Embryonic facial prominence (tissue), 1 donor: ENCODE data around the gene BSG.

ENCODE experiments used
- DNase-seq: peaks from one replicate; pipeline ENCODE4 v3.0.0-alpha.2; 2016; ENCODE audit errors: extremely low spot score

Gene BSG

DNA sequence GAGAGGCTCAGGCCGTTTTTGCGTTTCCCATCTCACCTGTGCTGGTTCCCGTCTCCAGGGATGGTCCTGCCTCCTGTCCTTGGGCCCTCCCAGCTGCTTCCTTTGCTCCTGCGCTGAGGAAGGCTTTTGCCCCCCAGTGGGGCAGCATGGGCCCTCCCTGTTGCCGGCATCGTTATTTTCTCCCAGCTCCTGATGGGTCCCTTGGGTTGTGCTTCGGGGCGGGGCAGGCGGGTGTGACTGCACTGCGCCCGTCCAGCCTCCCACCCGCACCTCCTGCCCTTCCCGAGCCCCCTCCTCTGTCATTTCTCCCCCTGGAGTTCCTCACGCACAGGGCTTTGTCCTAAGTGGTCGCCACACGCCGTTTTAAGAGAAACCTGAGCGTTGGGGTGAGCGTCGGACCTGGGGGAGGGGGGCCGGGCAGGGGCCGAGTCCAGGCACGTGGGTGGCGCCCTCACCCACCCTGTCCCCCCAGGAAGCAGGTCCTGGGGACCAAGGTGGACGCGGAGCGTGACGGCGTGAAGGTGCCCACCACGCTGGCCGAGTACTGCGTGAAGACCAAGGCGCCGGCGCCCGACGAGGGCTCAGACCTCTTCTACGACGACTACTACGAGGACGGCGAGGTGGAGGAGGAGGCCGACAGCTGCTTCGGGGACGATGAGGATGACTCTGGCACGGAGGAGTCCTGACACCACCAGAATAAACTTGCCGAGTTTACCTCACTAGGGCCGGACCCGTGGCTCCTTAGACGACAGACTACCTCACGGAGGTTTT is 31.3 kb upstream of the BSG start:
- no peak for DNase-seq

DNA sequence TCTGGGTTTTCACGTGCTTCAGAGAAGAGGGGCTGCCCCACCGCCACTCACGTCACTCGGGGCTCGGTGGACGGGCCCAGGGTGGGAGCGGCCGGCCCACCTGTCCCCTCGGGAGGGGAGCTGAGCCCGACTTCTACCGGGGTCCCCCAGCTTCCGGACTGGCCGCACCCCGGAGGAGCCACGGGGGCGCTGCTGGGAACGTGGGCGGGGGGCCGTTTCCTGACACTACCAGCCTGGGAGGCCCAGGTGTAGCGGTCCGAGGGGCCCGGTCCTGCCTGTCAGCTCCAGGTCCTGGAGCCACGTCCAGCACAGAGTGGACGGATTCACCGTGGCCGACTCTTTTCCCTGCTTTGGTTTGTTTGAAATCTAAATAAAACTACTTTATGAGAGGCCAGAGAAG is 30.7 kb upstream of the BSG start:
- no peak for DNase-seq

DNA sequence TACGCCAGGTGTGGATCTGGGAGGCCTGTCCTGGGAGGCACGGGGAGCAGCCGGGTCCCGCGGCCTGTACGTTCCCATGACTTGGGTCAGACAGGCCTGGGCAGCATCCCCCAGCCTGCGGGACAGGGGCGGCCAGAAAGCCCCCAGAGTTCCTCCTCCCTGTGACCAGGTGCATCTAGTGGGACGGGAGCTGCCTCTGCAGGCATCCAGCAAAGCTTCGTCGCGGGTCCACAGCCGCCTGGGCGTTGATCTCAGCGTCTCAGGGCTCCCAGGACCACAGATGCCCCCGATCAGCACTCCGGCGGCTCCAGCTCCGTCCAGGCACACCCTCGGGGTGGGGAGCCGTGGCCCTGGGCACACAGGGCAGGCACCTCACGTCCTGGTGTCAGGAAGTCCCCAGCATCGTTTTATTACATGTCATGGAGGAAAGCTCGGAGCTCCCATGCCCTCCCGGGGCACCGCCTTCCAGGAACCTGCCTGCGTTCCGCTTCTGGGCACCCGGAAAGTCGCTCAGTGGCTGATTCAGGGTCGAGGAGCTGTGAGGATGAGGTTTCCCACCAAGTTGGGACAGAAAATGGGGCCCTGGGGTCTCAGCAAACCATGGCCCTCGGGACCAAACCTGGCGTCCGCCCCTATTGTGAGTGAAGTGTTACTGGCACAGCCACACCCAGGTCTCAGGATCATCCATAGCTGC is 30.1 kb upstream of the BSG start:
- no peak for DNase-seq

DNA sequence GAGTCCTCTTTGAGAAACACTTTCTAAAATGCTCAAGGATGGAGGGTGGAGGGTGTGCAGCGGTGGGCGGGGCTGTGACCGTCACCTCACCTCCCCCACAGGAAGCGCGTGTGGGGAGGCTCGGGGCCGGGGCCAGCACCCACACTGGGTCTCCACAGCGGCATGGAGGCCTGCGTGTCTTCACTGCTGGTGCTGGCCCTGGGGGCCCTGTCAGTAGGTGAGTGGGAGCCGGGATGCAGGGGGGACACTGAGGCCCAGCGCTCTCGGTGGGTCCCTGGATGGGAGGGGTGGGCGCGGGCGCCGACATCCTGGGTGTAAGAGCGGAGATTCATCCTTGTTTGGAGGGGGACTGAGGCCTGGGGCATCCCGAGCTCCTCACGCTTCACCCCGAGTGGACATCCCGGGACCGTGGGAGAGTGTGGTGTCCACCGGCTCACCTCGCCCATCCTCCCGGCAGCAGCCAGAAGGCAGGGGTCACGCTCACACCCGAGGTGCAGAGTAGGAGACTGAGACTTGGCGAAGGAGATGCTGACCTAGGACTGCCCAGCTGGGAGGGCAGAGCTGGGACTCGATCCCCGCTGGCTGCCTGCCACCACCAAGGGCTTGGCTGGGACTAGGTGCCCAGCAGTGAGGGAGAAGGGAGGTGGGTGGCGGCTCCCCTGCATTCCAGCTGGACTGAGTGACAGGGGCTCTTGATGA is 28.3 kb upstream of the BSG start, which contains the start of gene GZMM:
Gene GZMM, plus strand, starts transcription at position 144 of the 699 bp plus-strand sequence. Its CDS starts 19 bp downstream, at position 163.
- DNase-seq = no peak

DNA sequence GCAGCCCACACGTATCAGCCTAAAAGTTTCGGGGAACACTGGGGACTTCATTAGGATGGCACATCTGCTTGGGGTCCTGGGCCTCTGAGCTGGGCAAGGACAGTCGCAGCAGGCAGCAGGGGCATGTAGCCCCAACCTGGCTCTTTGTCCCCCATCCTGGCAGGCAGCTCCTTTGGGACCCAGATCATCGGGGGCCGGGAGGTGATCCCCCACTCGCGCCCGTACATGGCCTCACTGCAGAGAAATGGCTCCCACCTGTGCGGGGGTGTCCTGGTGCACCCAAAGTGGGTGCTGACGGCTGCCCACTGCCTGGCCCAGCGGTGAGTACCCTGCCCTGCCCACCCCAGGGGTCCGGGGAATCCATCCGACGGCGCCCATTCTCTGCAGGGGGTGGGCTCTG is 25.3 kb upstream of the BSG start:
- no peak for DNase-seq

DNA sequence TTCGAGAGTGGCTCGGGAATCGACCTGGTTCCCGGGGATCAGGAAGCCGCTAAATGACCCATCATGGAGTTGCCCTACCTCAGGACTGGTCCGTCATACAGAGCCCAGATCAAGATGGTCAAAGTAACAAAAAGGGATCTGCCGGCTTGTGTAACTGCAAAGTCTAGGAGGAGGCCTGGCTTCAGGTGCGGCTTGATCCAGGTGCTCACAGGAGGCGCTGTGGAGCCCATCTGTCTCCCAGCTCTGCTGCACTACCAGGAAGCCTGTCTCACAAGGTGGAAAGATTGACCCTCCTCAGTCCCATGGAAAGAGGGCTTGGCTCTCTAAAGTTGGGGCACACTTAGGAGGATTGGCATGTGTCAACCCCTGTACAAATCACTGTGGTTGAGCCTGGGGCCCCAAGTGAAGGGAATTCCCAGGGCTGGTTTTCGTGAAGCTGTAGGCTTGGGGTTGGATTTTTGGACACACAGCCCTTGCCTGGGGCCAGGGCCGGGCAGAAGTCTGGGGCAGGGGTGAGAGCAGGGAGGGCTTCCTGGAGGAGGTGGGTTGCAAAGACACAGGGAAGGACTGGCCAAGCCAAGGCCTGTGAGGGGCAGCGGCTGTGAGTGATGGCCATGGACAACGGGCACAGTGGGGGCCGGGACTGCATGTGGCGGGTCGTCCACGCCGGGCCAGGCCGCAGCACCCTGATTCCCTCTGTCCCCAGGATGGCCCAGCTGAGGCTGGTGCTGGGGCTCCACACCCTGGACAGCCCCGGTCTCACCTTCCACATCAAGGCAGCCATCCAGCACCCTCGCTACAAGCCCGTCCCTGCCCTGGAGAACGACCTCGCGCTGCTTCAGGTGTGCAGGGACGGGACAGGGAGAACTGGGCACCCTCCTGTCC is 24.3 kb upstream of the BSG start:
- DNase-seq = no peak

DNA sequence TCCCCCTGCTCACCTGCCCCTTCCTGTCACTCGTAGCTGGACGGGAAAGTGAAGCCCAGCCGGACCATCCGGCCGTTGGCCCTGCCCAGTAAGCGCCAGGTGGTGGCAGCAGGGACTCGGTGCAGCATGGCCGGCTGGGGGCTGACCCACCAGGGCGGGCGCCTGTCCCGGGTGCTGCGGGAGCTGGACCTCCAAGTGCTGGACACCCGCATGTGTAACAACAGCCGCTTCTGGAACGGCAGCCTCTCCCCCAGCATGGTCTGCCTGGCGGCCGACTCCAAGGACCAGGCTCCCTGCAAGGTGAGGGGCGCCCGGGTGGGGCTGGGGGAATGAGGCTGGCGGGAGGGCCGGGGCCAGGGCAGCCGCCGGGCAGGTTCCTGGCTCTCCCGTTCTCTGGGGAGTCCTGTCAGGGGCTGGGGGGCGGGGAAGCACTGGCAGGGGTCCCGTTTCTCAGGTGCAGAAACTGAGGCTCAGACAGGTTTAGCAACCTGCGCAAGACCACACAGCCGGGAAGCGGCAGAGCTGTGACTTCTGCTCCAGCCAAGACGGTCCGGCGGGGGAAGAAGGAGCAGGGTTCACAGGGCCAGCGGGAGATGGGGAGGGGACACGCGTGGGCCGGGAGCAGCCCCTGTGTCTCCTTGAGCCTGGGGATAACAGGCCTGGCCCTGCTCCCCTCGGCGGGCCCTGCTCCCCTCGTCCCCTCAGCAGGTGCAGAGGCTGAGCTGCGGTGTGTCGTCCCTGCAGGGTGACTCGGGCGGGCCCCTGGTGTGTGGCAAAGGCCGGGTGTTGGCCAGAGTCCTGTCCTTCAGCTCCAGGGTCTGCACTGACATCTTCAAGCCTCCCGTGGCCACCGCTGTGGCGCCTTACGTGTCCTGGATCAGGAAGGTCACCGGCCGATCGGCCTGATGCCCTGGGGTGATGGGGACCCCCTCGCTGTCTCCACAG is 23.2 kb upstream of the BSG start:
- DNase-seq = no peak

DNA sequence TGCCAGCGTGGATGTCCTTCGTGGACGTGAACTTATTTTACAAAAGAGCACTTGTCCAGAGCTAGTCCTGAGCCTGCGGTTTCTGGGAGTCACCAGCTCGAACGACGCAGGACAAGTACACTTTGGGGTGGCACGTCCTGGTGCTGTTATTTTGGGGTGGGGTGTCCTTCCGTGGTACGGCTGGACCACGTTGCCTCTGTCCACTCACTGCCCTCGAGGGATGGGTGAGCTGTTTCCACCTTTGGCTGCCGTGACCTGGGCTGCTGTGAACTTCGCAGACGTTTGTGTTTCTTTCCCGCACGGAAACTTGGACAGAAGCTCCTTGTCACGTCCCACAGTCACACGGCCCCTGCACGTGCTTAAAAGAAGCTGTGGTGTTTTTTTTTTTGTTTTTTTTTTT is 17.6 kb upstream of the BSG start:
- DNase-seq = no peak

DNA sequence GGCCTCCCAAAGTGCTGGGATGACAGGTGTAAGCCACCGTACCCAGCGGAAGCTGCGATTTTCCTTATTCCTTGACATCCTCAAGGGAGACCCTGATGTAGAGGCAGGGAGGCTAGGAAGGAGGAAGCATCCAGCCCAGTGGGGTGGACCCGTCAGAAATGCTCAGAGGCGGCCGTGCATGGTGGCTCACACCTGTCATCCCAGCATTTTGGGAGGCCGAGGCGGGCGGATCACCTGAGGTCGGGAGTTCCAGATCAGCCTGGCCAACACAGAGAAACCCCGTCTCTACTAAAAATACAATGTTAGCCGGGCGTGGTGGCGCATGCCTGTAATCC is 17.0 kb upstream of the BSG start:
- DNase-seq = no peak

DNA sequence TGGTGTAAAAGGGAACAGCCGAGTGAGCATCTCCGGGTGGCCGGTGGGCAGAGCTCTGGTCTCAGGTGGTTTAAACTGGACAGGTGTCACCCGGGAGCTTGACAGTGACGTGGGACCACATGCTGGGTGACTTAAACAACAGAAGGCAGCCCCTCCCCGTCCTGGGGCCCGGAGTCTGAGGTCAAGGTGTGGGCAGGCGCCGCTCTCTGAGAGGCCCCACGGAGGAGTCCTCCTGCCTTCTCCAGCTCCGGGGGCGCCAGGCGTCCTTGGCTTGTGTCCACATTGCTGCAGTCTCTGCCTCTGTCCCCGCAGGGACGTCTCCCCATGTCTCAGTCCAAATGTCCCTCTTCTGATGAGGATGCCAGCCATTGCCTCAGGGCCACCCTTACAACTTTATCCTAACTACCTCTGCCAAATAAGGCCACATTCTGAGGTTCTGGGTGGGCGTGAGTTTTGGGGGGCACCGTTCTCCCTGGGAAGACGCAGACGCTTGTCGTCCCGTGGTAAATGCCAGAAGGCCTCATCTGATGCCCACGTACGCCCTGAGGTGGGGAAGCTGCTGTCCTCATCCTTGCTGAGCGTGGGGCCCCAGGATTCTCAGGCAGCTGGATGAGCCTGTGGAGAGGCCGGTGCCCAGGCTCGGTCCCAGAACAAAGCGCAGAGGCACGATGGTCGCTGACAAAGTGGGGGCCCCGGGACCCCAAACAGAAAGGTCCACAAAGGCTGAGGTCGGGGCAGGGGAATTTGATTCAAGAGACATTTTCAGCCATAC is 15.6 kb upstream of the BSG start:
- no peak for DNase-seq

DNA sequence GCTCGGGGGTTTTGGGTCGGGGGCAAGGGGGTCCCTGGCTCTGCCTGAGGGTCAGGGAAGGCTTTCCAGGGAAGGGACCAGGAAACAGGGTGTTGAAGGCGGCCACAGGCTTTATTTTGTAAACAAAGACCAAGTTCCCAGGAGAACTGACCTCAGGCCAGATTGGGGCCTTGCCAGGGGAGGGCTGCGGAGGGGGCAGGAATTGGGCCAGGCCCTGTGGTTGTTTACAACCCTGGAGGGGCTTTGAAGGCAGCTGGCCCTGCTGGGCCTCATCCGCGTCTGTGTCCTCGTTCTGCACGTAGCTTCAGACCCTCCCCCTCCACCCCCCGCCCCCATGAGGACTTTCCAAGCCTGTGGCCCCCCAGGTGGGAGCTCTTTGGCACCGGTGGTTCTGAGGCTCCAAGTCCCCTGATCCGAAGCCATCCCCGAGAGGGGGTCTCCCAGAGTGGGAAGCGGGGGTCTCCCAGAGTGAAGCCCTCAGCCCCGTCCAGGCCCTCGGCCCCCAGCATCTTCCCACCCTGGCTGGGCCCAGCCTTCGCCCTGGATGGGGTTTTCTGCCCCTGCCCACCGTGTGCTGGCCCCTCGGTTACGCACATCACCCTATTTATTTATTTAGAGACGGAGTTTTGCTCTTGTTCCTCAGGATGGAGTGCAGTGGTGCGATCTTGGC is 13.5 kb upstream of the BSG start:
- DNase-seq = no peak

DNA sequence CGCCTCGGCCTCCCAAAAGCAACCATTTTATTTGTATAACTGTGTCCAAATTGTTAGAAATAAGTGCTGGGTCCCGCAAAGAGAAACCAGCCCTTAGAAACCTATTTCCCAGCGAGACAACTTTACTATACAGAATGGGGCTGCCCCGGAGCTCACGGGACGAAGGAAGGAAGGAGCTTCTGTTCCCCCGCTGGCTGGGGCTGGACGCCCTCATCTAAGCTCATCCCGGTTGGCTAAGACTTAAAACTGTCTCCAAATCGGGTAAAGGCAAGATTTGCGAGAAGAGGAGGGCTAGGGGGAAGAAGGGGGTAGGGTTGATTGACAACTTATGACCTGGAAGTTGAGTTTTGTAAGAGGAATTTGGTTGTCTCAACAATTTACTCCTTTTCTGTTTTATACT is 12.3 kb upstream of the BSG start:
- DNase-seq = no peak

DNA sequence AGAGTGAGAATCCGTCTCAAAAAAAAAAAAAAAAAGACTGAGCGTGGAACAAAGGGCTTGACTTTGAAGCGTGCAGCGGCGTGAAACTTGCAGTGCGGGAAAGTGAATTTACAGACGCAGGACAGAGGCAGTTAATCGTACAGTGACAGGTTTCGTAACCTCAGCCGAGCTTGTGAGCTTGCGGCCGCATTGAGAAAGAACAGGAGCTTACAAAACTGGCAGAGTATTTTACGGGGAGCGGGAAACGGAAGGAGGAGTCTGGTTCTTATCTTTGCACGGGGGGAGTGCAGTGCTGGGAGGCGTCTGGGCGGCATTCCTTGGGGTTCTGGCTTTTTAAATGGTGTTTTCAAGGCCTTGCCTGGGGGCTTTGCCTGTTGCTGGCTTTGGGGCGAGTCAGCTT is 6.0 kb upstream of the BSG start:
- DNase-seq = no peak

DNA sequence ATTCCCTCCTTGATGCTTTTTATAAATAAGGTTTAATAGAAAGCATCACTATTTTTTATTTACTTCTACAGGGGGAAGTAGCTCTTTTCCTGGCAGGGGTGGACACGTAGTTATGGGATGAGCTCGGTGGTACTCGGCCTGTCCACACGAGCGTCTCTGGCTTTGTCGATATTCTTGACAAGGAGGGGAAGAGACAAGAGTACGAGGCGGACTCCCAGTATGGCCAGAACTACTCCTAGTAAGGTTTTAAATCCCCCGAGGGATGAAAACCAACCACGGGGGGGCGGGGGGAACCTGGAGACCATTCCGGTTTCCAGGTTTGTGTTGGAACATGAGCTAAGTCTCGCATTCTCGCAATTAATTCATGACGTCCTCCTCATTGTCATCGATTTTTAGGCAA is 5.6 kb upstream of the BSG start:
- no peak for DNase-seq

DNA sequence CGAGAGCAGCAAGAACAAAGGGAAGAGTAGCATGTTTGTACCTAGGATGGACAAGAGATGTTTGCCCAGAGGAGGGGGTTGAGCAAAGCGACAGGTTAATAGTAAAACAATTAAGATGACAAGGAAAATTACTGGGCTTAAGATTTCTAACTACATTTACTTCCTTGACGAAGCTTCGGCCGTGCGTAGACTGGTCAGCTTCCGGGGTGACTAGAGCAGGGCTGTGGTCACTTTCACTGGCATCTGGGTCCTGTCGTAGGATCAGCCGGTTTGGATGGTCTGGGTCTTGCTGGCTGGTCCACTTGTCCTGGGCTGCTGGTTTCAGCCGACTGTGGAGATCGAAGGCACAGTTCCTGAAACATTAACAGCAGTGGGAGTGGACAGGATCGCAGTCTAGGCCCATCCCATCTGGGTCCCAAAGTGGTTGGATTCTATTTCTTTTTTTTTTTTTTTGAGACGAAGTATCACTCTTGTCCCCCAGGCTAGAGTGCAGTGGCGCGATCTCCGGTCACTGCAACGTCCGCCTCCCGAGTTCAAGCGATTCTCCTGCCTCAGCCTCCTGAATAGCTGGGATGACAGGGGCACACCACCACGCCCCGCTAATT is 5.0 kb upstream of the BSG start:
- DNase-seq = no peak

DNA sequence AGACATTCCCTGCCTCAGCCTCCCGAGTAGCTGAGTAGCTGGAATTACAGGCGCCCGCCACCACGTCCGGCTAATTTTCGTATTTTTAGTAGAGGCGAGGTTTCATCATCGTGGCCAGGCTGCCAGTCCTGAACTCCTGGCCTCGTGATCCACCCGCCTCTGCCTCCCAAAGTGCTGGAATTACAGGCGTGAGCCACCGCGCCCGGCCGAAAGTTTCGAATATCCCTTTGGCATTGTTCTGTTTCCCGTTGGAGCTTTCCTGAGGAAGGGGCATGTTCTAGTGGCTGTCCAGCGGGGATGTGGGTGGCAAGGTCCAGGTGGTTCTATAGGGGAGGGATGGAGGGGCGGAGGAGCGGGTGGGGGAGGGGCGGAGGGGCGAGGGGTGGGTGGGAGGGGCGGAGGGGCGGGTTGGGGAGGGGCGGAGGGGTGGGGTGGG is 2.1 kb upstream of the BSG start:
- no peak for DNase-seq

DNA sequence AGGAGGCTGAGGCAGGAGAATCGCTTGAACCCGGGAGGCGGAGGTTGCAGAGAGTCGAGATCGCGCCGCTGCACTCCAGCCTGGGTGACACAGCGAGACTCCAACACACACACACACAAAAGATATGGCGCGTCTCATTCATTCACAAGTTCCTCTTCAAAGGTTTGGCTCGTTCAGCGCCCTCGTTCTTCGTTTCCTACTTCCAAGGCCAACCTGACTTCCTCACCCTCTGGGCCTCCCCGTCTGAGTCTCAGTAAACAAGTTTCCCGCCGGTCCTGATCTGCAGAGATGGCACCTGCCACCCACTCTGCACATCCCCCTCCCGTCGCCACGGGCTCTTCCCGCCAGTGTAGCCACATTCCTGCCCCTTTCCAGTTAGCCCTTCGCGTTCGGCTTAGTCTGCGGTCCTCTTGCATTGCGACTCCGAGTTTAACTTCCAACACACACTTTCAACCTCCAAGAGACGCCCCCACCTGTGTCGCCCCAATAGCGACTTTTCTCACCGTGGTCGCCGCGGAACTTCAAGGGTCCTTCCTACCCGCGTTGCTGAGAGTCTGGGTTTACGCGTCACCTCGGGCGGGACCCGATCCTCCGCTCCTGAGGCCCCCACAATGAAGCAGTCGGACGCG is 1.3 kb upstream of the BSG start:
- DNase-seq = no peak

DNA sequence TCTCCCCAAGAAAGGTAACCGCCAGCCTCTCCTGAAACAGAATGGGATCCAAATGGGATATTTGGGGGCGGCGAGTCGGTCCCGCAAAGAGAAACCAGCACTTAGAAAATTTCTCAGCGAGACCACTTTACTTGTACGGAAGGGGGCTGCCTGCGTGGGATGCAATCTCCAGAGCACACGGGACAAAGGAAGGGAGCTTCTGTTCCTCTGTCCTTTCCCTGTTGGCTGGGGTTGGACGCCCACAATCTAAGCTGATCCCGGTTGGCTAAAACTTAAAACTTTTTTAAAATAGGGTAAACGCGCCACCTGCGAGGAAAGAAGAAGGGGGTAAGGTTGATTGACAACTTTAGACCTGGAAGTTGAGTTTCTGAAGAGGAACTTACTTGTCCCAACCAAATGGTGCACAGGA is 826 bp upstream of the BSG start:
- DNase-seq = no peak
